ENCODE measurements around the gene PAK4.

Gene PAK4

GRCh38 chr19:39181500-39182173, 56.1 kb downstream of the PAK4 start:
- no peak for DNase-seq

GRCh38 chr19:39182174-39182505, 56.6 kb downstream of the PAK4 start:
- DNase-seq, result no peak

GRCh38 chr19:39183104-39183503, 57.5 kb downstream of the PAK4 start:
- DNase-seq, result no peak

GRCh38 chr19:39186391-39186790, 60.8 kb downstream of the PAK4 start:
- no peak for DNase-seq

GRCh38 chr19:39187552-39187943, 62.0 kb downstream of the PAK4 start:
- no peak for DNase-seq

GRCh38 chr19:39188960-39189359, 63.4 kb downstream of the PAK4 start:
- DNase-seq, result no peak

GRCh38 chr19:39190768-39191167, 65.2 kb downstream of the PAK4 start:
- DNase-seq, result no peak

- DNase-seq, result no peak
Measured at GRCh38 chr19:39192846-39193245, 67.3 kb downstream of the PAK4 start.

- no peak for DNase-seq
Measured at GRCh38 chr19:39193803-39194202, 68.2 kb downstream of the PAK4 start.

- no peak for DNase-seq
Measured at GRCh38 chr19:39194832-39195542, 69.4 kb downstream of the PAK4 start.

- DNase-seq, result peak in 1 of 2 donors; percentile 19
Measured at GRCh38 chr19:39195755-39196154, 70.2 kb downstream of the PAK4 start.

- DNase-seq, result no peak
Measured at GRCh38 chr19:39196320-39196719, 70.7 kb downstream of the PAK4 start.

- DNase-seq, result no peak
Measured at GRCh38 chr19:39196860-39197562, 71.4 kb downstream of the PAK4 start, which contains the start of gene NCCRP1. TSS of gene NCCRP1 (plus strand) at chr19:39196964. CDS start at chr19:39196983, 19 bp downstream.

GRCh38 chr19:39197808-39198207, 72.2 kb downstream of the PAK4 start:
- DNase-seq, result no peak

- no peak for DNase-seq
Measured at GRCh38 chr19:39199025-39199424, 73.4 kb downstream of the PAK4 start.

- no peak for DNase-seq
Measured at GRCh38 chr19:39200066-39200802, 74.6 kb downstream of the PAK4 start.

- no peak for DNase-seq
Measured at GRCh38 chr19:39200803-39201115, 75.2 kb downstream of the PAK4 start.

GRCh38 chr19:39202998-39203355, 77.4 kb downstream of the PAK4 start:
- no peak for DNase-seq

- no peak for DNase-seq
Measured at GRCh38 chr19:39203372-39204341, 78.1 kb downstream of the PAK4 start, which contains the start of gene SYCN. TSS of gene SYCN (minus strand) at chr19:39204263. CDS start at chr19:39204254, 9 bp downstream.

GRCh38 chr19:39205449-39205764, 79.8 kb downstream of the PAK4 start:
- no peak for DNase-seq

GRCh38 chr19:39206122-39206521, 80.5 kb downstream of the PAK4 start:
- no peak for DNase-seq

- DNase-seq, result no peak
Measured at GRCh38 chr19:39207293-39207836, 81.8 kb downstream of the PAK4 start.
